Measurements from ENCODE around the gene NPTXR.

NPTXR gene

DNA sequence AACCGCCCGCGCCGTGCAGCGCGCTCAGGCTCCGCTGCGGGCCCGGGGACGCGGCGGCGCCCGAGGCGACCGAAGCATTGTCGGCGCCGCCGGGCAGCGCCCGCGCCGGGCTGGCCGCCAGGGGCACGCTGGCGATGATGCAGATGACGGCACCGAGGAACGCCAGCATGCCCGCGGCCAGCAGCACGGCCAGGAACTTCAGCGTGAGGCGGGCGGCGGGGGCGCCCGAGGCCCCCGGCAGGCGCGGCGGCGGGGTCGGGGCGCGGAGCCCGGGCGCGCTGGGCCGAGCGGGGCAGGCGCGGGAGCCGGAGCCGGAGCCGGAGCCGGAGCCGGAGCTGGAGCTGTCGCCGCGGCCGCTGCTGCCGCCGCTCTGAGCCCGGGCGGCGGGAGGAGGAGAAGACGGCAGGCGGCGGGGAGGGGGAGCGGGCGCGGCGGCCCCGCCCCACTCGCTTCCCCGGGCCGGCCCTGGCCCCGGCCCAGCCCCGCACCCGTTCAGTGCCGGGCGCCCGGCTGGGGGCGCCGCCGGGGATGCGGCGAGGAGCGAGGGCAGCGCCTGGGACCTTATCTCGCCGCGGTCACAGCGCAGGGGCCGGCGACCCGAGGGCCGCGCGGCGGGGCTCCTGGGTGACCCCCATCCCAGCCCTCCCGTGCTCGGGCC lies at the start of gene NPTXR:
NPTXR (minus strand) TSS at position 372 of the 658 bp plus-strand sequence.
- DNase-seq: no peak

DNA sequence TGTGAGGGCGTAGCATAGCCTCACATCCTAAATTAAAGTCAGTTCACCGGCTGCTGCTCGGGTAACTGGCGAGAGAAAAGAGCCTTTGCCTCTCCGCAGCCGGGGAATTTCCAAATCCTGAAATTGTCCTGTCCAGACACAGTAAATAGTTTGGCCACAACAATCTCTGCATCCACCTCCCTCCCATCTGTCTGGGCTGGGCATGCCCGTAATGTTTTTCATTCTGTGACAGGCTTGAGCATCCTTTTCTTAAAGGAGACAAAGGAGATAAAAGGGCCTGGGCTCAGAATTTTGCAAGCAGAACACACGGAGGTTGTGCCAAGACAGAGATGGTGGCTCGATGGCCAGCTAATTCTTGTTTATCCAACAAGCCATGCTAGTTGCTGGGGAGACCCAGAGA lies 47.4 kb upstream of the NPTXR start:
- no peak for DNase-seq

DNA sequence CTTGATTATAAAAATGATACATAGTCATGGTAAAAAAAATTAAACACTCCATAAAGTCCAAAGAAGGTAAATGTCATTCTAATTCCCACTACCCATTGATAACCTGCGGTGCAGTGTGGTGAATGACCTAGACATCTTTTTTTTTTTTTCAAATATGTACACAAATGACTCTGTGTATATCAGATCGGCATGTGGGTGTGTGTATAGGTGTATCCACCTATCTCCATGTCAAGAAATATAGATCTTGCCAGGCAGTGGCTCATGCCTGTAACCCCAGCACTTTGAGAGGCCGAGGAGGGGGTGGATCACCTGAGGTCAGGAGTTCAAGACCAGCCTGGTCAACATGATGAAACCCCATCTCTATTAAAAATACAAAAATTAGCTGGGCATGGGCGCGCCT lies 46.5 kb upstream of the NPTXR start:
- DNase-seq: no peak

DNA sequence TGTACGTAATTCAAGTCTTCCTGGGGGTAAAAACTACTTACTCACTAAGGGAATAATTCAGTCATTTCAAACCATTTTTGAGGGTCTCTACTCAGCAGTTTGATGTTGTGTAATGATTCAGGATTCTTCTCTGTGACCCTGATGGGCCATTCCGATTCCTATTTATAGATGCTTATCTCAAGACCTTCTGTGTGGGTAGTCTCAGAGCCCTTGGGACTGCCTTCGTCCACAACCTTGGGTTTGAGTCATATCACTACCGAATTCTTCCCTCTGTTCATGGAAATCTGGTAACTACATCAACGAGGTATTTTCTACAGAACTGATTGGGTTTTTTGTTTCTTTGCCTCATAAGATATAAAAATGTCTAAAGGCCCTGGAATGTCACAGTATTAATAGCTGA lies 42.5 kb upstream of the NPTXR start:
- DNase-seq: no peak

DNA sequence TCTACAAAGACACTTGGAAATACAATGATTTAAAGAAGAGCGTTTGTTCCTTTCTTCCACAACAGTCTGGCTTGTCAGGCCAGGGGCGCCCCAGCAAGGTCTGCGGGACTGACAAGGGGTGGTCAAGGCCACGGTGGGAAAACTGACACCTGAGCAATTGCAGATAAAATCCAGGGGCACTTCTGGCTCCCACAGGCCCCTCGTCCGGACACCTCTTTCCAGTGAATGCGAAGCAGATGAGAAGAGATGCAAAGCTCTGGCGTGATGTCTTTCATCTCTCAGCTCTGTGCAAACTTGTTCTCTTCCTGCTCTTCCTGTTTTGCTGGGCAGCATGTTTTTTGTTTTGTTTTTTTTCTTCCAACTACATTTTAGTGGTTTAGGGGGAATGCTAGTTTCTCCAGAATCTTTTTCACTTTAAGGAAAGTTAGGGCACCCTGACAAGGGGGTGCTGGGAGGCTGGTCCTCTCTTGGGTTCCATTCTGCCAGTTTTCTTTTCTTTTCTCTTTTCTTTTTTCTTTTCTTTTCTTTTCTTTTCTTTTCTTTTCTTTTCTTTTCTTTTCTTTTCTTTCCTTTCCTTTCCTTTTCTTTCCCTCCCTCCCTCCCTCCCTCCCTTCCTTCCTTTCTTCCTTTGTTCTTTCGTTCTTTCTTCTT lies 39.3 kb upstream of the NPTXR start:
- no peak for DNase-seq

DNA sequence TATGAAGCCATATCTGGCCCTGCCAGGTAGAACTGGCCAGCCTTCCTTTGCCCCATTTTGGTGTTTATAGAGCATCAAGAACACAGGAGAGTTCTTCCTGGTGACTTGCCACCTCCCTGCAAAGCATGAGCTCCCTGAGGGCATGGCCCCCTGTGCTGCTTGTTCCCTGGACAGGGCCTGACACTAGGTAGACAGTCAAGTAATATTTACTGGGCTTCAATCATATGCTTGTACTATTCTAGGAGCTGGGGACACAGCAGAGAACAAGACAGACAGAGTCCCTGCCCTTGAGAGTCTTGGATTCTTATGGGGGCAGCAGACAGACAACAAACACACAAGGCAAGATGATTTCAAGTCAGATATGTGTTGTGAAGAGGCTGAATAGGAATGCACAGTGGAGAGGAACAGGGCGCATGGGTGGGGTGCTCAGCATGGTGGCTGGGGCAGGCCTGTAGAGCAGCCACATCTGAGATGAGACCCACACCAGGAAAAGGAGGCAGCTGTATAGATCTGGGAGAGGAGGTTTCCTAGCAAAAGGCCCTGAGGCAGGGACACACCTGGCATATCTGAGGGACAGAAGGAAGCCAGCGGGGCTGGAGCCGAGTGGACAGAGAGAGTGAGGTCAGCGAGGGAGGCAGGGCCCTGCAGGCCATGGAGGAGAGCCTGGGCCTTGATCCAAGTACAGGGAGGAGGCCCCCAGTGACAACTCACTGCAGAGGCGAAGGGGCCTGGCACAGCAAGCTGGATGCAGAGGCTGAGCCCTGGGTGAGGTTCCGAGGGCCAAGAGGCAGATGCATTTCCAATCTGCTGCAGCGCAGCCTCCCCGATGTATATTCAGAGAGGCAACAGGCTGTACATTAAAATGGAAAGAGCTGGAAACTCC lies 38.4 kb upstream of the NPTXR start:
- no peak for DNase-seq

DNA sequence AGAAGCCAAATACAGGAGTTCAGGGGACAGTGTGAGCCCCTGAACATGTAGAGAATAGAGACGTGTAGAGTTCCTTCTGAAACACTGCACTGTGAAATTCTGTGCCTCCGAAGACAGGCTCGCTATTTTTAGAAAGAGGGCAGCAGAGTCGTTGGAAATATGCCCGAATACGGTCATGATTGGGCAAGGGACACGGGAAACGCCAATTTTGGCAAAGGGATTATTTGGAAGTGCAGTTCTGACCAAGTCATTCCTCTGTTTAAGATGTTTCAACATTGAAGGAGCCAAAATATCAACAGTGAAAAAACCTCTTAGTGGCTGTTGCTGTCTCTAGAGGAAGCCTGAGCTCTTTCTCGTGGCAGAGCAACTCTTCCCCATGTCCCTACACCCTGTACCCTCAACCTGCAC lies 37.6 kb upstream of the NPTXR start:
- no peak for DNase-seq

DNA sequence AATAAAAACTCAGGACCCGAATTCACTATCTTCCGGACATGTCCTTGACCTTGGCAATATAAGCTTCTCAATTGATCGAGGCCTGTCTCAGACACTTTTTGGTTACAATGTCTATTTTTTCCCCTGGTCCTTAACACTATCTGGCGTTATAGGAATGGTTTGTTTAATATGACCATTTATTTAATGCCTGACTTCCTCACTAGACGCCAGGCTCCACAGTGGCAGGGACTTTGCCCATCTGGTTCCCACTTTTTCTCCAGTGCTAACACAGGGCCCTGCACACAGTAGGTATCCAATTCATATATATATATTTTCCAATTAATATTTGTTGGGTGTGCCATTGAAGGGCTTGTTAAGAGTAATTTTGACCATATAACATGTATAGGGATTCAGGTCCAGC lies 36.1 kb upstream of the NPTXR start:
- DNase-seq: no peak

DNA sequence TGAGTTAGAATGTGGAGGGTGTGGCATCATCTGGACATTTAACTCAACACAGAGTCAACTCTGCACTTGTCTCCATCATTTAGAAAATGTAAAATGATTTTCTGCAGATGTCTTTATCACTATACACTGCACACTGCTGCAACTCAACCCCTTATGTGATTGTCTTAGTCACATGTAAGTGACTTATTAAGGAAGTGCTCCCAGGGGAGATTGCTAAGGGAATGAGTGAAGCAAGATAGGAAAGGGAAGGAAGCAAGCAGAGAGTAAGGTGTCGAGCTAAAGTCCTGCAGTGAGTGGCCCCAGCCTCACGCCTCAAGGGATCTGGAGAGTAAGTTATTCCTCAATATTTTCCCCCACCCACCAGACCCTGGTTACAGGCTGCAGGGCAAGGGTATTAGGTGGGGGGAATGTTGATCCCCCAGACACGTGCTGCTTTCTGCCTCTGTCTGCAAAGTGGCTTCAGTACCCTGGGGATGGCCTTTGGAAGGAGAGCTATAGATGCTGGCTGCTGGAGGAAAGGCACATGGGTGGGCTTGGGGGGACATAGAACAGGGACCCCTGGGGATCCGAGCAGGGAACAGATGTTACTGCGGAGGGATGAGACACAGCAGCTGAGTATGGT lies 35.4 kb upstream of the NPTXR start:
- DNase-seq: no peak

DNA sequence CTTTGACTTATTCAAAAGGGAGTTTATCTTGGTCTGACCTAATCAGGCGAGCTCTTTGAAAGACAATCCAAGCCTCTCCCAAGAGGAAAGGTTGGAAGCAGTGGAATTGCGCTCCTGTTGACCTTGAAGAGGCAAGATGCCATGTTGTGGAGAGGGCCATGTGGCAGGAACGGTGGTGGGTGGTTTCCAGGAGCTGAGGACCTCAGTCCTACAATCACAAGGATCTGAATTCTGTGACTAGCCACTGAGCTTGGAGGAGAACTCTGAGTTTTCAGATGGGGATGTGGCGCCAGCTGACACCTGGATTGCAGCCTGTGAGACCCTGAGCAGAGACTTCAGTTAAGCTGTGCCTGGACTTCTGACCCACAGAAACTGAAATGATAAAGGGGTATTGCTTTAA lies 34.2 kb upstream of the NPTXR start:
- no peak for DNase-seq

DNA sequence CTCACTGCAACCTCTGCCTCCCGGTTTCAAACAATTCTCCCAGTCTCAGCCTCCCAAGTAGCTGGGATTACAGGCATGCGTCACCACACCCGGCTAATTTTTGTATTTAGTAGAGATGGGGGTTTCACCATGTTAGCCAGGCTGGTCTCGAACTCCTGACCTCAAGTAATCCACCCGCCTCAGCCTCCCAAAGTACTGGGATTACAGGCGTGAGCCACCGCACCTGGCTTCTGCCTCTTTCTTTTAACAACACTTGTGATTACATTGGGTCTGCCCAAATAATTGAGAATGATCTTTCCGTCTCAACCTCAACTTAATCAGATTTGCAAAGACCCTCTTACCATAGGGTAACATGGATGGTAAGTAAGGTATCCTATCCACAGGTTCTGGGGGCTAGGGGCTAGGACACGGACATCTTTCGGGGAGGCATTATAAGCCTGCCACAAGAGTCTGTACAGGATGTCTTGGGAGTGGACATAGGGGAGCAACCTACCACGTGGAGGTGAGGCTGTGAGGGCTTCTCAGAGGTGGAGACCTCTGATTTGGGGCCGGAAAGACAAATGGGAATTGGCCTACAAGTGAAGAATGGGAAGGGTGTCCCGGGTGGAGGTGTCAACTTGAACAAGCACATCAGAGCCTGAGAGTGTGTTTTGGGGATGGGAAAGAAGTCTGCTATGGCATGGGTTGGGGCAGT lies 30.8 kb upstream of the NPTXR start:
- no peak for DNase-seq

DNA sequence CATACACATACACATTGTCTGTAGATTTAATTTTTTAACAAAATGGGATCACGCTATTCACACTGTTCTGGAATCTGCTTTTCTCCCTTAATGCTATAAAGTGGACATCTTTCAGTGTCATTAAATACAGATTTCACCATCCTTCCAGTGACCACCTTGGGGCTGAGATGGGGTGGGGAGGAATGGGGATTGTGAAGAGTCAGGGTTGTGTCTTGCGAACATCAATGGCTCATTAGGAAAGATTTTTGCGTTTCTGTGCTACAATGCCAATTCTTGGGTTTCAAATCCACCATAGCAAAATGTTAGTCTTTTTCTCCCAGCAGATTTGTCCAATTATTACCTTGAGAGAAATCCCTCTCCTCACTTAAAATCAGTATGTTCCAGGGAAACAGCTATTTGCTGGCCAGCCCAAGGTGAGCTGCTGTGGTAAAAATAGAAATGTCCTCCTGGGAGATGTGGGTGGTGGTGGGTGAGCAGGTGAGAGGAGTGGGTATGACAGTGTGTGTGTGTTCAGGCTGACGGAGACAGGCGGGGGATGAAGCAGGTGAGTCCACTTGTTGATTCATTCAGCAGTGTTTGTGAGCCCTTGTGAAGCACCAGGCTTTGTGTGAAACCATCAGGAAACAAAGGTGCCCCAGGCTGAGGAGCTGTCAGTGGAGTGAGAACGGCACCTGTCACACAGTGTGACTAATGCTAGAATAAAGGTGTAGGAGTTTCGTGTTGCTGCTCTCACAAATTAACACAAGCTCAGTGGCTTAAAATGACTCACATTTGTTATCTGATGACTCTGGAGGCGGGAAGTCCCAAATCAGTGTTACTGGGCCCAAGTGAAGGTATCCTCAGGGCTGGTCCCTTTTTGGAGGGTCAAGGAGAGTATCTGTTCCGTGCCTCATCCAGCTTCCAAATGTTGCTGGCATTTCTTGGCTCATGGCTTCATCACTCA lies 29.9 kb upstream of the NPTXR start:
- DNase-seq: peak; percentile 75

DNA sequence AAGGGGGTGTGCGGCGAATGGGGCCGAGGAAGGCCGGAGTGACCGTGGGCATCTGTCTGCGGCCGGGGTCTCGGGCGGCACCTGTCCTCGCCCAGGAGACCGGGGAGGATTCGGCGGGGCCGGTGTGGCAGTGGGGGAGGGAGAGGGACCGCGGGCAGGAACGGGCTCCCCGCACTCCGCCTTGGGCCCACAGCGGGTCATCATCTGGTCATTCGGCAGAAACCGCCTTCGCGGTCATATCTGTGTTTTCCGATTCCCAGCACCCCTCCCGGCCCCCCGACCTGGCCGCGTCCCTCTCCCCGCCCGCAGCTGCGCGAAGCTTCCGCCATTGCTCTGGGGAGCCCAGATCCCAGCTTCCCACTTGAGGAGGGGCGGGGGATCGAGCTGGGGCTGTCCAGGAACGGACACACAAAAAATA lies 29.0 kb upstream of the NPTXR start:
- DNase-seq: peak; percentile 3

DNA sequence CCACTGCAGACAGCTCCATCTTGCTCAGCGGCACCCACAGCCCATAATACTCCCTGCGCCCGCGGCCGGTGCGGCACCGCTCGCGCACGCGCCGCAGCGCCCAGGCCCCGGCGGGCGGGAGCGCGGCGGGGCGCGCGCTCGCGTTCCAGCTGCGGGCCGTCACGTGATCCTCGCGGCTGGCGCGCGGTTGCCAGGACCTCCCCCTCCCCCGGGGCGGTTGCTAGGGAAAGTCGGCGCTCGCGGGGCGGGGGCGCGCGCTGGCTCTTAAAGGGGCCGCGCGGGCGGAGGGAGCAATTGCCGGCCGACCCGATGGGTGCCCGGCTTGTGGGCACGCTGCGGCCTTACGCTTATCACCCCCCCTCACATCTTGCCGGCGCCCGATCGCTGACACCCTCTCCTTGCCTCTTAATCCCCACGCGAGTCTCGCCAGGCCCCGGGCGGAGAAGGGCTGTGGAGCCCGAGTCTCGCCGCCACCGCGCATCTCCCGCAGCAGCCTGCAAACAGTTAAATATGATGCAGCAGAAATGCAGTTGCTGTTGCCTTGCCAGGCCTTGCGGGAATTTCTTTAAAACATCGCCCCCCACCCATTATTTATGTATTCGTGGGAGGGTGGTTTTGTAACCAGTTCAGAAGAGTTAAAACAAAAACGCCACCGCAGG lies 28.5 kb upstream of the NPTXR start, which contains the start of gene CBX6:
CBX6 (minus strand) TSS at position 45 of the 659 bp plus-strand sequence; CDS start at position 19, 26 bp downstream.
- peak; percentile 32 for DNase-seq

DNA sequence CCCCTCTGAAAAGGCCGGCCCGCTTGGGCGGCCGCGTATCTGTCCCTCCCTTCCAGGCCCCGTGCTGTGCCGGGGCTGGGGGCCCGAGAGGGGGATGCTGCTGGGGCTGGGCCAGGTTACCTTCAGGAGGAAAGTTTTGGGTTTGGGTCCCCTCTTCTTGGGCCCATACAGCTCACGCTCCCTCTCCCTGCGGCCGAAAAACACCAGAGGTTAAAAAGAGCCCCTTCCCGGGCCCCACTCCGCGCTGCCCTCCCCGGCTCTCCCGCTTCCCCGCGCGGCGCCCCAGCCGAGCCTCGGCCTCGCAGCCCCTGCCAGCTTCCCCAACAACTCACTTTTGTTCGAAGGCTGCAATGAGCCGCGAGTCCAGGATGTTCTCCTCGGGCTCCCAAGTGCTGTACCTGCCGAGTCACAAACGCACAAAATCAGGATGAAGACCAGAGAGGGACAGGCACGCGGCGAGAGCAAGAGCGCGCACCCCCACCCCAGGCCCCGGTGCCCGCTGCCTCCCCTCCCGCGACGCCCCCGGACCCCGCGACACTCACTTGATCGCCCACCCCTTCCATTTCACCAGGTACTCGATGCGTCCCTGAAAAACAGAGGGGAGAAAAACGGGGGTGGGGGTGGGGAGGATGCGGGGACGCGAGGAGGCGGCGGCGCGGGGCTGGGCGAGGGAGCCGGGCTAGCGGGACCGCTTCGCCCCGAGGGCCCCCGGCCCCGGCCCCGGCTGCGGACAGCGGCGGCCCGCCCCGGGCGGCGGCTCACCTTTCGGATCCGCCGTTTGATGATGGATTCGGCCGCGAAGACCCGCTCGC lies 27.7 kb upstream of the NPTXR start:
- no peak for DNase-seq

DNA sequence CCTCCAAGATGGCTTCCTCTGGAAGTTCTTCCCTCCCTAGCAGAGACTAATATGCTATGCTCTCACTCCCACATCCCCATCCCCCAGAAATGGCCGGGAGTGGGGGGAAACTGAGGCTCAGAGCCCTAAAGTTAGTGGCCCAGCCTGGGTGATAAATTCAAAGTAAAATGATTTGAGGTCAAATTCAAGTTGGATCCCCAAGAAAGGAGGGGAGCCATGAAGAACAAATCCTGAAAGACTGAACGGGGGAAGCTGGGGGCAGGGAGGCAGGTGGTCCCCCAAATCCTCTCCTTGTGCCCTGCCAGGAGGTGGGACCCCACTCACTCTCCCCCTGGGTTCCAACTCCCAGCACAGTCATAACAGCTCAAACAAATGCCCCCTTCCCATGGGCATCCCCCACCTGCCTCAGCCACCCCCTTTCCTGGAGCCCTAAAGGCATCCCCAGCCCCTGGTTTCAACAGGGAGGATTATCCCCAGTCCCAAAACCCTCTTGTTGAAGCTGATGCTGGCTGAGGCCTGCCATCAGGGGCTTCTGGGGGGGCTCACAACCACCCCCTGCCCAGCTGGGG lies 27.0 kb upstream of the NPTXR start:
- no peak for DNase-seq

DNA sequence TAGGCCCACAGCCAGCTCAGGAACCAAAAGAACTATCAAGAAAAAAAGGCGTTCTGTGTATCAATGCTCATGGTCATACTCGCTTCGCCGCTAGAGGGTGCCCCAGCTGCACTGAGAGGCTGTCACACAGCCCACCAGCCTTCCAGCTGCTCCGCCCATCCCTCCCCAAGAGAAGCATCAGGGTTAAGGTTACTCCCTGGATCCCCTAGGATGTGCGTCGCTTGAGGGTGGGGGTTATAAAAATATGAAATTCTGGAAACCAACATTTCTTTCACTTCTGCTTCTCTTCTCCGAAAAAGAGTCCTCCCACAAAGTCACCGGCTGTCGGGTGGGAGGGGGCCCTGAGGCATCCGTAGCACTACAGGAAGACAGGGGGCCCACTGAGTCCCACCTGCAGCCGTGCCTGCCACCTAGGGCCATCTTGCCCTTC lies 26.5 kb upstream of the NPTXR start:
- DNase-seq: peak; percentile 6

DNA sequence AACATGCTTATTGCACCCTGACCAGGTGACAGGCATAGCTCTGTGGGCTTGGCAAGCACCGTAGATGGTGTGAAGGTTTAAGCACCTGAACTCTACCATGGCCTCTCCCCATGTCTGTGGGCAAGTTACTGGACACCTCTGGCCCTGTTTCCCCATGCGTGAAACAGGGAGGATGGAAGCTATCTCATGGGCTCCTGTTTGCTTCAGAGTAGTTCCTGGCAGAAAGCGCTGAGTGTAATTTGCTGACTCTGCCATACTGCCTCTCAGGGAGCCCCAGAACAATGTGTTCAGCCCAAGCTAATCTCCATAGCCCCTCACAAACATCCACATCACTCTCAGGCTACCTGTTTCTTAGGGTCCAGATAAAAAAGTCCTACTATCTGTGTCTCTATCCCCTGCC lies 25.8 kb upstream of the NPTXR start:
- no peak for DNase-seq

DNA sequence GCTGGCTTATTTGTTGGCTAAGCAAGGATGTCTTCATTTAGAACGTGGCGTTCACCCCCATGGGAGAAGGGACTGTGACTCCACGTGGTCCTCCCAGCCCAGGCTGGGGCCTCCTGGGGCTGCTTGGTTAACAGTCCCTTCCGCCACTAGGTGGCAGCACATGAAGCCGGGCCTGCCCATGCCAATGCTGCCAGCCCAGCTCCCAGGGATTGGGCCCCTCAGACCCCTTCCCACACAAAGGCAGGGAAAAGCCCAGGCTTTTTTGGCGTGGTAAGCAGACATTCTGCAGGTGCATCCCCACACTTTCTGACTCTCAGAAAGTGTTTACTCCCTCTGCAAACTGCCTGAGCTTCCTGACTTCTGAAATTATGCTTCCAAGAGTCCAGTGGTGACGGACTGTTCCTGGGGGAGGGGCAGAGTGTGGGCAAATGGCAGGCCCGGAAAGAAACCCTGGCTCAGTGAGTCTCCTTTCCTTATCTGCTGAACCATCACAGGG lies 25.1 kb upstream of the NPTXR start:
- DNase-seq: no peak
